Lung (tissue), 12 donors: Measurements from ENCODE around the gene GCK. TPM values are rescaled to one million over a fixed set of nuclear protein-coding genes. Genes with fewer than 3 reads are reported as not detected.

Source experiments
- ATAC-seq: fragments of 200-7000 bp; cut with Tn5 transposase; one replicate; pipeline ENCODE4 v1.9.1; 2020; ENCODE audit warnings: moderate number of reproducible peaks; ENCODE audit not compliant: insufficient read depth, low FRiP score
- DNase-seq, 3 donors: peaks; one replicate each; pipeline ENCODE4 v3.0.0-alpha.2; 2013 to 2017
- H3K27ac ChIP-seq, 2 donors: one replicate each; pipeline ENCODE4 v1.5.1; 2013; ENCODE audit warnings: mild to moderate bottlenecking in 2 of 2, moderate library complexity in 2 of 2, control low read depth in 1 of 2, inconsistent platforms in 1 of 2, low read depth in 1 of 2, low read length in 1 of 2
- H3K27me3 ChIP-seq, 3 donors: one replicate each; pipeline ENCODE4 v1.5.1; 2013; ENCODE audit warnings: low read length in 2 of 3; ENCODE audit not compliant: control insufficient read depth in 3 of 3, insufficient read depth in 3 of 3
- H3K36me3 ChIP-seq, 4 donors: one replicate each; pipeline ENCODE4 v1.5.1; 2013; ENCODE audit warnings: low read length in 4 of 4, mild to moderate bottlenecking in 1 of 4, moderate library complexity in 1 of 4; ENCODE audit not compliant: control insufficient read depth in 4 of 4, insufficient read depth in 4 of 4
- H3K4me1 ChIP-seq, 5 donors: one replicate each; pipeline ENCODE4 v1.5.1; 2013; ENCODE audit warnings: low read length in 5 of 5, mild to moderate bottlenecking in 2 of 5, moderate library complexity in 1 of 5; ENCODE audit not compliant: control insufficient read depth in 5 of 5, insufficient read depth in 5 of 5
- H3K4me3 ChIP-seq: one replicate; pipeline ENCODE4 v1.5.1; 2013; ENCODE audit warnings: mild to moderate bottlenecking, control low read depth, moderate library complexity
- H3K9ac ChIP-seq, 2 donors: one replicate each; pipeline ENCODE4 v1.5.1; 2013; ENCODE audit warnings: low read length in 2 of 2, control low read depth in 1 of 2; ENCODE audit not compliant: insufficient read depth in 1 of 2
- H3K9me3 ChIP-seq, 4 donors: one replicate each; pipeline ENCODE4 v1.5.1; 2013; ENCODE audit warnings: low read length in 3 of 4, mild to moderate bottlenecking in 1 of 4, moderate library complexity in 1 of 4; ENCODE audit not compliant: control insufficient read depth in 4 of 4, insufficient read depth in 3 of 4
- CTCF ChIP-seq: IDR thresholded peaks from 2 replicates; pipeline ENCODE4 v1.5.1; 2012; ENCODE audit warnings: mild to moderate bottlenecking; ENCODE audit errors: control extremely low read depth, extremely low read depth
- WGBS, 2 donors: extraction: QIAGEN DNeasy Blood & Tissue Kit; methylation state at CpG; one replicate each; pipeline ENCODE4 v1.1.7; 2013; 5-methylcytosine and 5-hydroxymethylcytosine counted together
- polyA plus RNA-seq, 2 donors: library from polyadenylated mRNA; stranded (reverse); fragments of 200-250 nt; gene quantifications; one replicate each; pipeline ENCODE4 v1.2.1, GENCODE V29; 2013
- total RNA-seq, 2 donors: library from RNA; depleted of rRNA in 1 of 2; stranded (reverse); fragments of >200 nt in 1 of 2; gene quantifications; one replicate each; pipeline ENCODE4 v1.2.1, GENCODE V29; 2014 to 2021
- donor health status: control.
- donor health status: control.
- donor health status: Bipolar disorder and iron deficiency.
- donor health status: healthy.
- donor health status: DM: yes; HTN: yes; CAD: no.

GCK gene
- total and polyA plus RNA-seq, 4 donors = 0.25 to 1.1 (median 0.43) TPM

DNA sequence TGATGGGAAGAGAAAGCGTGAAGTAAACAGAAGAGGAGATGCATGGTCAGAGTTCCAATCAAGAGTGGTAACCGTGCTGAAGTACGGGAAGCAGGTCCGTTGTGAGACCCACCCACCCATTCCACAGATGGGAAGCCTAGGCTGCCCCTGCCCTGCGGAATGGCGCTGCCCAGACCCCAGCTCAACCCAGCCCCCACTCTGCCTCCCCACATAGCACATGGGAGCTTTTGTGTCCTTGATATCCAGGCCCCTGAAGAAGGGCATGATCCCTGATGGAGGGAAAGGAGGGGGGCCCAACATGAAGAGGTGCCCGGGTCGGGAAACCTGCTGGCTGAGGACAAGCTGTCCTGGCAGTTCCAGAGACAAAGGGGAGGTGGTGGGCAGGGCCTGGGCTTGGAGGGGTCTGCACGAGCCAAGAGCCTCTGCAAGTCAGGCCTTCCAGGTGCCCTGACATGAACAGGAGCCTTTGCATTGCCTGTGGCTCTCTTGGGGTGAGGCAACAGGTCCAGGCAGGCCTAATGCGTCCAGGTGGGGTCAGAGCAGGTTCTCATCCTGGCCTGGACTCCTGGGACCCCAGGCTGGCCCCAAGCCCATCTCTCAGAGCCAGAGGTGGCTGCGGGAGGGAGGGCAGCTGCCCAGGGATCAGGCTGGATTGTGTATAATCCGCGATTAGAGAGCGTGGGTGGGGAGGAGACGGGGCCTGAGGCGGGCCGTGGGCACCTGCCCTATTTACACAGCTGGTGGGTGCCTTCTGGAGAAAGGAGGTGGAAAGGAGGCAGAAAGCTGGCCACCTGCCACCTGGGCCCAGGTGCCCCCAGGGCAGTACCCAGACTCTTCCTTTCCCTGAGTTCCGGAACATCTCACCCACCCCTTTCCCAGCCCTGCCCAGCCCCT is 35.1 kb upstream of the GCK start:
- H3K27me3 ChIP-seq = peaks cover 0 to 10% (median 2%) of the 10 kb centered on the region in 3 donors
- H3K9ac ChIP-seq = no peak overlapping the region
- H3K4me1 ChIP-seq = peaks cover 0 to 5% (median 0%) of the 10 kb centered on the region in 5 donors
- no peak overlapping the region for H3K27ac ChIP-seq
- H3K36me3 ChIP-seq = no peaks in the 10 kb centered on the region
- ATAC-seq (no peak), DNase-seq (no peak)
- 67 to 80% methylated on average over 17 to 18 of the region's 18 CpGs for WGBS, 2 donors
- H3K4me3 ChIP-seq = no peak overlapping the region
- no peak for TF ChIP-seq CTCF
- H3K9me3 ChIP-seq = peaks cover 0 to 5% (median 0%) of the 10 kb centered on the region in 4 donors

DNA sequence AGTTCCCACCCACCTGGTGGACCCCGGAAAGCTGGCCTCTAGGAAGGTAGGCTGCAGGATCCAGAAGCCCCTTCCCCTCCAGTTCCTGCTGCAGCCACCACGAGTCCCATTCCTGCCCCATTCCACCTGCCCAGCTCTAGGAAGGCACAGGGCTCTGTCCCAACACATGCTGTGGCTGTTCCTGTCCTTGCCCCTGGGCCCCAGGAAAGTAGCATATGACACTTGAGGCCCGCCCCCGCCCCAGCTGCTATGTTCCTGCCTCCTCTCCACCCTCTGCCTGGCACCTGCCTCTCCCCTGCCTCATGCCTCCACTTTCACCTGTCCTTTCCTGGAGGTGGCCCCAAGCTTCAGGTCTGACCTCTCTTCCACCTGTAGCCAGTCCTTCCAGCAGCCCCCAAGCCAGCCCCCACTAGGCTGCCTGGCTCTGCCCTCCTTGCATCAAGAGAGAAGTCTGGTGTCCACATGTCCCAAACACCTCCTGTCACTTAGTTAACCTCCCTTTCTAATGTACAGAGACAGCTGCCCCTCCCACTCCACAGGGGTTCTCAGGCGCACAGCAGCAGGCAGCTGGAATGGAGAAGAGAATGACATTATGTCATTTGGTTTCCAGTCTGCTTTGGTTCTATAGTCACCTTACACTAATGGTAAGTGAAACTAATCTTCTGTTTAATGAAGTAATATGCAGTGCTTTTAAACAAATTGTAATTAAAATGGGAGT is 34.3 kb upstream of the GCK start:
- whole genome bisulfite sequencing, 2 donors = 66 to 70% methylated on average over 5 of the region's 5 CpGs
- Histone ChIP-seq H3K9me3 (peaks cover 0 to 11% (median 0%) of the 10 kb centered on the region in 4 donors), H3K4me3 (no peak overlapping the region), H3K27me3 (peaks cover 0 to 10% (median 2%) of the 10 kb centered on the region in 3 donors), H3K9ac (no peak overlapping the region), H3K36me3 (no peaks in the 10 kb centered on the region), H3K4me1 (peaks cover 0 to 5% (median 0%) of the 10 kb centered on the region in 5 donors), H3K27ac (no peak overlapping the region)
- TF ChIP-seq CTCF = no peak
- no peak for DNase-seq
- no peak for ATAC-seq

GRCh38 chr7:44222776-44223261 is 33.6 kb upstream of the GCK start:
- H3K36me3 ChIP-seq = no peaks in the 10 kb centered on the region
- no peak overlapping the region for H3K4me3 ChIP-seq
- no peak overlapping the region for H3K27ac ChIP-seq
- ATAC-seq (no peak), DNase-seq (no peak)
- TF ChIP-seq CTCF = no peak
- peaks cover 0 to 10% (median 2%) of the 10 kb centered on the region in 3 donors for H3K27me3 ChIP-seq
- H3K9me3 ChIP-seq = peaks cover 0 to 14% (median 0%) of the 10 kb centered on the region in 4 donors
- 90 to 94% methylated on average over 11 of the region's 11 CpGs for WGBS, 2 donors
- no peak overlapping the region for H3K9ac ChIP-seq
- H3K4me1 ChIP-seq = peaks cover 0 to 5% (median 0%) of the 10 kb centered on the region in 5 donors
